HCT116 (cell line): ENCODE results near the gene EHF.

Experiments
- EZH2 ChIP-seq: fragments of 200-600 bp; sonication (generic); IDR thresholded peaks from 2 replicates; pipeline ENCODE4 v1.6.1; 2017; ENCODE audit warnings: antibody characterized with exemption, mixed run types
- EZH2phosphoT487 ChIP-seq: fragments of 200-600 bp; IDR thresholded peaks from 2 replicates; pipeline ENCODE4 v1.6.1; 2018; ENCODE audit warnings: antibody characterized with exemption, borderline replicate concordance
- JUND ChIP-seq: IDR thresholded peaks from 2 replicates; pipeline ENCODE4 v1.6.1; 2012
- POLR2A ChIP-seq: IDR thresholded peaks from 2 replicates; pipeline ENCODE4 v1.7.0; 2011; ENCODE audit warnings: borderline replicate concordance; ENCODE audit not compliant: insufficient read depth, insufficient read length; ENCODE audit errors: extremely low read depth
- POLR2AphosphoS5 ChIP-seq: IDR thresholded peaks from 2 replicates; pipeline ENCODE4 v1.6.1; 2011; ENCODE audit warnings: mild to moderate bottlenecking, low read depth, low read length, moderate library complexity
- RAD21 ChIP-seq: IDR thresholded peaks from 2 replicates; pipeline ENCODE4 v1.6.1; 2012; ENCODE audit warnings: low read depth, mild to moderate bottlenecking
- SIN3A ChIP-seq: IDR thresholded peaks from 2 replicates; pipeline ENCODE4 v1.6.1; 2012; ENCODE audit warnings: low read depth
- ZNF274 ChIP-seq: fragments of 200-500 bp; sonication (Bioruptor generic); IDR thresholded peaks from 2 replicates; pipeline ENCODE4 v1.6.1; 2014; ENCODE audit warnings: mild to moderate bottlenecking, low read depth, low read length, inconsistent platforms
- TF ChIP-seq, protein P1 (sequence below): IDR thresholded peaks from 2 replicates; pipeline ENCODE4 v1.6.1; 2012
- TF ChIP-seq, protein P2 (sequence below), 3 experiments: fragments of 200-600 bp in 1 of 3; sonication (generic) in 1 of 3; IDR thresholded peaks in 2 of 3; conservative IDR thresholded peaks in 1 of 3; 2 replicates each; pipeline ENCODE4 v1.5.1; 2012 to 2017; ENCODE audit warnings: low read depth in 2 of 3, low read length in 2 of 3, antibody characterized with exemption in 1 of 3, borderline replicate concordance in 1 of 3, control low read depth in 1 of 3, mild to moderate bottlenecking in 1 of 3, mixed read lengths in 1 of 3, mixed run types in 1 of 3, moderate library complexity in 1 of 3; ENCODE audit not compliant: insufficient read depth in 1 of 3

DNA sequence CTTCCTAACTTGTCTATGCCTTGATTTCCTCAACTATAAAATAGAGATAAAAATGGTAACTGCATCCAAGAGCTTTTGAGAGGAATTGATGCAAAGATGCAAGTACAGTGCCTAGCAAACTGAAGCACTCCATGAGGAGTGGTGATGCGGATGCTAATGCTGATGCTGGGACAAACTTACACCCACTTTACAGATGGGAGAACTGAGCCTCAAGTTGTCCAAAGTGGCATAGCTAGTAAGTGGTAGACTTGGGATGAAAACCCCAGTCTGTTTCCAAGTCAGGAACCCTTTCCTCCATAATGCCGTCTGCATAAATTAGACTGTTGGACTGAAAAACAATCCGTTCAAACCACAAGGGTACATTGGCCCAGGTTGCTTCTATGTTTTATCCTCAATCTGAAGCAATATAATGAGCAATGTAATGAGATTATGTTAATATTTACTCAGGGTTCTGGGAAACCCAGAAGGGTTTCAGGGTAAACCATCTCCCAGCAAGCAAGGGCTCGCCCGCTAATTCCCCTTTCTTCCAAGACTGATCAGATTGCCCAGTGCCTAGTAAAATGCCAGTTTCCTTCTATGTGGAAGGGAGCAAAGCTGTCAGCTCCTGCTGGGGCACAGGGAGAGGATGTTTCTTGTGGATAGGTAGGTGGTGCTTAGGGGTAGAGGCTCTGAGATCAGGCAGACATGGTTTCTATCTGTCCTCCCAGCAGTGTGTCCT lies 10.4 kb upstream of the EHF start:
- TF ChIP-seq RAD21 (no peak), POLR2A (no peak), ZNF274 (no peak), POLR2AphosphoS5 (no peak), SIN3A (no peak), JUND (no peak), EZH2 (no peak), EZH2phosphoT487 (no peak)
- TF ChIP-seq, protein P1, sequence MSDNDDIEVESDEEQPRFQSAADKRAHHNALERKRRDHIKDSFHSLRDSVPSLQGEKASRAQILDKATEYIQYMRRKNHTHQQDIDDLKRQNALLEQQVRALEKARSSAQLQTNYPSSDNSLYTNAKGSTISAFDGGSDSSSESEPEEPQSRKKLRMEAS: no peak
- TF ChIP-seq, protein P2, sequence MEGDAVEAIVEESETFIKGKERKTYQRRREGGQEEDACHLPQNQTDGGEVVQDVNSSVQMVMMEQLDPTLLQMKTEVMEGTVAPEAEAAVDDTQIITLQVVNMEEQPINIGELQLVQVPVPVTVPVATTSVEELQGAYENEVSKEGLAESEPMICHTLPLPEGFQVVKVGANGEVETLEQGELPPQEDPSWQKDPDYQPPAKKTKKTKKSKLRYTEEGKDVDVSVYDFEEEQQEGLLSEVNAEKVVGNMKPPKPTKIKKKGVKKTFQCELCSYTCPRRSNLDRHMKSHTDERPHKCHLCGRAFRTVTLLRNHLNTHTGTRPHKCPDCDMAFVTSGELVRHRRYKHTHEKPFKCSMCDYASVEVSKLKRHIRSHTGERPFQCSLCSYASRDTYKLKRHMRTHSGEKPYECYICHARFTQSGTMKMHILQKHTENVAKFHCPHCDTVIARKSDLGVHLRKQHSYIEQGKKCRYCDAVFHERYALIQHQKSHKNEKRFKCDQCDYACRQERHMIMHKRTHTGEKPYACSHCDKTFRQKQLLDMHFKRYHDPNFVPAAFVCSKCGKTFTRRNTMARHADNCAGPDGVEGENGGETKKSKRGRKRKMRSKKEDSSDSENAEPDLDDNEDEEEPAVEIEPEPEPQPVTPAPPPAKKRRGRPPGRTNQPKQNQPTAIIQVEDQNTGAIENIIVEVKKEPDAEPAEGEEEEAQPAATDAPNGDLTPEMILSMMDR (IDR thresholded peaks at IDR 0.05 in 2 of 3, conservative IDR thresholded peaks at IDR 0.05 in 1 of 3; ENCODE audit: borderline replicate concordance in 1 of 3, insufficient read depth in 1 of 3, low read depth in 2 of 3, low read length in 2 of 3): no peak
